Heart left ventricle (tissue), 16 donors: Measurements from ENCODE around the gene TSPAN14. TPM values are rescaled to one million over a fixed set of nuclear protein-coding genes. Genes with fewer than 3 reads are reported as not detected.

Experiments used
- ATAC-seq, 4 donors: fragments of 200-7000 bp; cut with Tn5 transposase; one replicate each; pipeline ENCODE4 v1.9.1; 2020 to 2022; ENCODE audit warnings: moderate library complexity in 4 of 4, mild to moderate bottlenecking in 3 of 4, moderate number of reproducible peaks in 1 of 4
- DNase-seq, 5 donors: peaks; one replicate each; pipeline ENCODE4 v3.0.0-alpha.2; 2020
- H3K27ac ChIP-seq, 12 donors: fragments of 200-600 bp; sonication (generic) in 4 of 12; one replicate each; pipeline versions ENCODE4 v1.5.0 to v1.8.0; 2016 to 2022; ENCODE audit warnings: mild to moderate bottlenecking in 2 of 12
- H3K27me3 ChIP-seq, 9 donors: fragments of 200-600 bp; sonication (generic) in 2 of 9; one replicate each; pipeline versions ENCODE4 v1.5.1 to v1.8.0; 2016 to 2022; ENCODE audit warnings: mild to moderate bottlenecking in 3 of 9
- H3K36me3 ChIP-seq, 9 donors: fragments of 200-600 bp; sonication (generic) in 2 of 9; one replicate each; pipeline versions ENCODE4 v1.5.0 to v1.8.0; 2018 to 2022; ENCODE audit warnings: mild to moderate bottlenecking in 2 of 9
- H3K4me1 ChIP-seq, 12 donors: fragments of 200-600 bp; sonication (generic) in 4 of 12; one replicate each; pipeline versions ENCODE4 v1.5.0 to v1.8.0; 2016 to 2022; ENCODE audit warnings: mild to moderate bottlenecking in 3 of 12
- H3K4me3 ChIP-seq, 12 donors: fragments of 200-600 bp; sonication (generic) in 4 of 12; one replicate each; pipeline versions ENCODE4 v1.5.0 to v1.8.0; 2017 to 2022; ENCODE audit warnings: mild to moderate bottlenecking in 9 of 12, moderate library complexity in 4 of 12
- H3K9me3 ChIP-seq, 12 donors: fragments of 200-600 bp; sonication (generic) in 4 of 12; one replicate each; pipeline versions ENCODE4 v1.5.0 to v1.8.0; 2016 to 2022; ENCODE audit warnings: mild to moderate bottlenecking in 1 of 12
- POLR2A ChIP-seq, 2 donors: fragments of 450-650 bp; IDR thresholded peaks; one replicate each; pipeline ENCODE4 v1.6.1; 2017; ENCODE audit warnings: antibody characterized with exemption in 2 of 2, mild to moderate bottlenecking in 2 of 2, moderate library complexity in 2 of 2
- WGBS, 4 donors: extraction: QIAGEN DNeasy Blood & Tissue Kit in 2 of 4; methylation state at CpG; one replicate each; pipeline versions ENCODE4 v1.1.5 to v1.1.7; 2013 to 2018; 5-methylcytosine and 5-hydroxymethylcytosine counted together
- intact Hi-C, 10 donors: fragments of 100-400 bp; cut with DNase I; formaldehyde crosslinking; loops; one replicate each; pipeline versions ENCODE4 v1.11.1 to v1.14.2; 2022
- polyA plus RNA-seq, 2 donors: library from polyadenylated mRNA; stranded (reverse); fragments of 200-250 nt; gene quantifications; one replicate each; pipeline ENCODE4 v1.2.3, GENCODE V29; 2013
- total RNA-seq, 9 donors: library from RNA; depleted of rRNA in 2 of 9; stranded (reverse); fragments of >200 nt in 2 of 9; fragmentation: NEBNext Ultra II Directional in 3 of 9; extraction: Animal tissue kit (Norgen Biotek cat#: 25700) in 3 of 9; gene quantifications; one replicate each; pipeline versions ENCODE4 v1.1.0 to v1.2.4, GENCODE V29; 2016 to 2023
- TF ChIP-seq, protein P1 (sequence below), 12 donors: fragments of 200-600 bp; sonication (generic) in 4 of 12; IDR thresholded peaks; one replicate each; pipeline versions ENCODE4 v1.5.0 to v1.8.0; 2018 to 2022; ENCODE audit warnings: antibody characterized with exemption in 12 of 12, mild to moderate bottlenecking in 5 of 12
- donor health status: ischemic (EF 13 %, LVEDD 7.1; RV severe dilation, severe dysfunction).
- donor health status: healthy with polysubstance abuse.
- donor health status: DM: no; HTN: yes; CAD: no.
- donor health status: DM: no; HTN: no; CAD: no.
- donor health status: ischemic (EF 25% LVEDD 6.9; RV normal size, moderate dysfunction).
- donor health status: ischemic (EF 25% LVEDD 5.7; RV mildly dilated, moderate dysfunction).
- donor health status: healthy.
- donor health status: DM: yes; HTN: yes; CAD: no.
- donor health status: ischemic (EF 35%, LVEDD 5.7; RV mildly dilated, moderate dysfunction).
- donor health status: nonischemic (EF 11% LVEDD 7.7; RV severe dilation, severe dysfunction).
- donor health status: DM: yes; HTN: yes; CAD: no.
- donor health status: PGD.
- donor health status: ischemic (EF 29% LVEDD 5.4; RV normal size, mild dysfunction).
- donor health status: nonischemic (EF 23%, LVEDD 6.1; RV moderate dilation, normal function).

TSPAN14 gene
- total and polyA plus RNA-seq, 11 donors: 17.4 to 71.5 (median 39.6) TPM

DNA sequence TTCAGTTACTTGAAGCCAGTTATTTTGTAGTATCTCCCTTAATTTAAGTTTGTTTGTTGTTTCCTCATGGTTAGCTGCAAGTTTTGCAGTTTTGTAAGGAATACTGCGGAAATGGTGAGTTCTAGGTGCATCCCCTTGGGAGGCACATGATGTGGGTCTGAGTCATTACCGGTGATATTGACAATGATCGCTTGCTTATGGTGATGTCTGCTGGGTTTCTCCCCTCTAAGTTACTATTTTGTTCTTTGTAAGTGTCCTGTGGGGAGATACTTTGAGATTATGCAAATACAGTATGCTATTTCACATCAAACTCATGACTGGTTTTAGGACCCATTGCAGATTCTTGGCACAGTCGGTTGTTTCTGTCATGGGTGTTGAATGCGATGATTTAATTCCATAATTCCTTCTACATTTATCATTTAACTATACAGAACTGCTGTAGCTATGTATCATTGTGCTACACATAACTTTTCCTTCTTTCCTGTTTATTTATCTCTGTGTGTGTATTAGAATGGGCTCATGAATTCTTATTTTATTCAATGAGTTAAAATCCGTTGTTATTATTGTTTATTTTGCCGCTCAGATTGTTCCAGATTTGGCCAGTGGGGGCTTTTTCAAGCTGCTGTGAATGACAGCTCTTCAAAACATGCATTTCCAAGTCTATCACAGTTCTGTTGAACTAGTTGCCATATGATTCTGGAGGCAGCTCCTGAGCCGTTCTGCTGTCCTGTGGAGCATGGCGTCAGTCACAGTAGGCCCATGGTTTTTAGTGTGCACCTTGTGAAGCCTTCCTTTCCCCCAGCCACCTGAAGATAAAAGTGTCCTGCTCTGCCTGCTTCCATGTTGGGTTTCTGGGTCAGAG, 18.4 kb downstream of the TSPAN14 start:
- ATAC-seq (peak in 2 of 4 donors; percentile 17 to 35), DNase-seq (no peak)
- peaks cover 10 to 100% (median 67%) of the 10 kb centered on the region in 12 donors for H3K4me1 ChIP-seq
- H3K36me3 ChIP-seq: peaks cover 0 to 54% (median 16%) of the 10 kb centered on the region in 9 donors
- peak overlapping the region in 9 of 12 donors; percentile 3 to 99 (median 44) for H3K27ac ChIP-seq
- intact Hi-C loops: no loop called here
- H3K4me3 ChIP-seq: no peak overlapping the region
- TF ChIP-seq POLR2A (IDR thresholded peaks at IDR 0.05): no peak
- TF ChIP-seq, protein P1, sequence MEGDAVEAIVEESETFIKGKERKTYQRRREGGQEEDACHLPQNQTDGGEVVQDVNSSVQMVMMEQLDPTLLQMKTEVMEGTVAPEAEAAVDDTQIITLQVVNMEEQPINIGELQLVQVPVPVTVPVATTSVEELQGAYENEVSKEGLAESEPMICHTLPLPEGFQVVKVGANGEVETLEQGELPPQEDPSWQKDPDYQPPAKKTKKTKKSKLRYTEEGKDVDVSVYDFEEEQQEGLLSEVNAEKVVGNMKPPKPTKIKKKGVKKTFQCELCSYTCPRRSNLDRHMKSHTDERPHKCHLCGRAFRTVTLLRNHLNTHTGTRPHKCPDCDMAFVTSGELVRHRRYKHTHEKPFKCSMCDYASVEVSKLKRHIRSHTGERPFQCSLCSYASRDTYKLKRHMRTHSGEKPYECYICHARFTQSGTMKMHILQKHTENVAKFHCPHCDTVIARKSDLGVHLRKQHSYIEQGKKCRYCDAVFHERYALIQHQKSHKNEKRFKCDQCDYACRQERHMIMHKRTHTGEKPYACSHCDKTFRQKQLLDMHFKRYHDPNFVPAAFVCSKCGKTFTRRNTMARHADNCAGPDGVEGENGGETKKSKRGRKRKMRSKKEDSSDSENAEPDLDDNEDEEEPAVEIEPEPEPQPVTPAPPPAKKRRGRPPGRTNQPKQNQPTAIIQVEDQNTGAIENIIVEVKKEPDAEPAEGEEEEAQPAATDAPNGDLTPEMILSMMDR (IDR thresholded peaks at IDR 0.05): no peak
- WGBS, 4 donors: 55 to 68% (median 64%) methylated on average over 9 of the region's 9 CpGs
- peaks cover 0 to 6% (median 0%) of the 10 kb centered on the region in 12 donors for H3K9me3 ChIP-seq
- no peaks in the 10 kb centered on the region for H3K27me3 ChIP-seq

DNA sequence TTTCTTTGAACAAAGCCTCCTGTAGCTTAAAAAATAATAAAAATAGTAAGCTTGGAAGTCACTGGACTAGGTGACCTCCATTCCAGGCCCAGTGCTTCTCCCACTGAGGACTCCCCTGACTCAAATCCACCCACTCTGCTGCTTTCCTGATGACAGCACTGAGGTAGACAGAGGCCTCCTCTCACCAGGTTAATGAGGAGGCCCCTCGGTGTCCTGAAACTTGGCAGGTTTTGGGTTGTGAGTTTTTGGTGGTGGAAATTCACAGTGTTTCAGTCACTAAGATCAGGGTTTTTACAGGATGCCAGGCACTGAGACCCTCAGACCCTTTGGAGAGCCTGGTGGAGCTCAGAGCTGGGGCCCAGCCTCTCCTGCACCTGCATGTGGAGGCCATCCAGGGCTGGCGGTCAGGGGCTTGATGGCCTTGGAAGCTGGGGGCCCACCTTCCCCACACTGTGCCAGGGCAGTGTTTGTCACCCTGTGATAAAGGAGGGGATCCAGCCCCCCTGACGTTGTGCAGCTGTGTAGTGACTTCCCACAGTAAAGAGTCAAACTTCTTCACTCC, 19.1 kb downstream of the TSPAN14 start:
- peak overlapping the region in 8 of 12 donors; percentile 10 to 99 (median 45) for H3K27ac ChIP-seq
- H3K36me3 ChIP-seq: peaks cover 0 to 54% (median 16%) of the 10 kb centered on the region in 9 donors
- H3K9me3 ChIP-seq: peaks cover 0 to 14% (median under 1%) of the 10 kb centered on the region in 12 donors
- no peak for DNase-seq
- no peaks in the 10 kb centered on the region for H3K27me3 ChIP-seq
- no peak for ATAC-seq
- intact Hi-C loops: no loop called here
- H3K4me1 ChIP-seq: peaks cover 10 to 100% (median 66%) of the 10 kb centered on the region in 12 donors
- no peak overlapping the region for H3K4me3 ChIP-seq
- TF ChIP-seq, protein P1 (IDR thresholded peaks at IDR 0.05): no peak
- no peak for TF ChIP-seq POLR2A (IDR thresholded peaks at IDR 0.05)
- 63 to 80% (median 76%) methylated on average over 3 of the region's 3 CpGs for WGBS, 4 donors

DNA sequence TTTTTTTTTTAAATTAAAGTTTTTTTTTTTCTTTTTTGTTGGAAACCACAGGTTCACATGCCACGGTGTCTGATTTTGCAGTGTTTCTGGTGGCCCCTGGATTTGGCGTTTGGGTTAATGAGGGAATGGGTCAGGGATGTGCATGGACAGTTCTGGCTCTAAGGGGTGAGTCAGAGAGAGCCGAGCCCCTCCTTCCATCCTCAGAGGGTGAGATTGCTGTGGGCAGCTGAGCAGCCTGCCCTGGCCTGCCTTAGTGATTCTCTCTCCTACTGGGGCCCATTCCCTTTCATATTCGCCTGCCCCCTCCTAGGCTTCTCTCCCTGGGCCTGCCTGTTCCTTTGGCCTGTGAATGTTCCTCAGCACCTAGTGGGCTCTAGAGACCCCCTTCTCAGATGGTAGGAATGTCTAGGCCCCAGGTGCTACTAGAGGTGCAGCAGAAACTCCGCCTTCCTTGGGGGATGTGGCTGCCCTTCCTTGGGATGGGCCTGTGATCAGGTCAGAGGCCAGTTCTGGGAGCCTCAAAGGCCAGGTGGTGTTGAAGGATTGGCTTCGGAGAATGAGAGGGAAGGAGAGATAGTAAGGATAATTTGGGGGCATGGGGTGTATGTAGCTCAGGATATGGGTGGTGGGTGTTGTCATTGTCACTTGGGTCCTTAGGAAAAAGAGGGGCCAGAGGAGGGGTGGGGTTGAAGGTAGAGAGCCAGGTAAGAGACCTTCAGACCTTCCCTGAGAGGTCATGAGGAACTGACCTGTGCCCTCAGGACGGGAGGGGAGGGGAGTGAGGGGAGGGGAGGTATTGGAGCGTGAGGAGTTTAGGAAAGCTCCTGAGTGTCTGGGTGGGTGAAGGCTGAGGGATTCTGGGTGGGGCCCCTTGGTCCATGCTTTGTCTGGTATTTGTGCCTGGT, 19.8 kb downstream of the TSPAN14 start:
- peak overlapping the region in 9 of 12 donors; percentile 0 to 99 (median 31) for H3K27ac ChIP-seq
- TF ChIP-seq POLR2A (IDR thresholded peaks at IDR 0.05): no peak
- TF ChIP-seq, protein P1 (IDR thresholded peaks at IDR 0.05): no peak
- no peak for DNase-seq
- peaks cover 10 to 98% (median 59%) of the 10 kb centered on the region in 12 donors for H3K4me1 ChIP-seq
- no peak overlapping the region for H3K4me3 ChIP-seq
- intact Hi-C loops: no loop called here
- H3K36me3 ChIP-seq: peaks cover 0 to 49% (median 16%) of the 10 kb centered on the region in 9 donors
- peaks cover 0 to 19% (median 2%) of the 10 kb centered on the region in 12 donors for H3K9me3 ChIP-seq
- H3K27me3 ChIP-seq: no peaks in the 10 kb centered on the region
- 77 to 87% (median 82%) methylated on average over 8 of the region's 8 CpGs for WGBS, 4 donors
- peak in 2 of 4 donors; percentile 9 to 12 for ATAC-seq
